Astrocyte of the cerebellum (primary cell): ENCODE measurements around the gene MAP2K4.
A peak's percentile ranks its signal among the peaks of the same experiment; 100 is the strongest.

ENCODE experiments used
- DNase-seq: peaks from one replicate; pipeline ENCODE4 v3.0.0-alpha.2; 2011; ENCODE audit warnings: low read depth
- H3K4me3 ChIP-seq: 2 replicates; pipeline ENCODE4 v1.5.1; 2011; ENCODE audit warnings: mild to moderate bottlenecking, low read depth, low read length, moderate library complexity
- in situ Hi-C: cut with HindIII; loops from 2 replicates; pipeline ENCODE4 v1.10.0; 2017; ENCODE audit warnings: low sequenced_read_pairs
- TF ChIP-seq, protein P1 (sequence below): IDR thresholded peaks from 2 replicates; pipeline ENCODE4 v1.5.1; 2012; ENCODE audit warnings: low read length, low read depth, moderate library complexity, mild to moderate bottlenecking; ENCODE audit errors: missing control alignments

MAP2K4 gene

DNA sequence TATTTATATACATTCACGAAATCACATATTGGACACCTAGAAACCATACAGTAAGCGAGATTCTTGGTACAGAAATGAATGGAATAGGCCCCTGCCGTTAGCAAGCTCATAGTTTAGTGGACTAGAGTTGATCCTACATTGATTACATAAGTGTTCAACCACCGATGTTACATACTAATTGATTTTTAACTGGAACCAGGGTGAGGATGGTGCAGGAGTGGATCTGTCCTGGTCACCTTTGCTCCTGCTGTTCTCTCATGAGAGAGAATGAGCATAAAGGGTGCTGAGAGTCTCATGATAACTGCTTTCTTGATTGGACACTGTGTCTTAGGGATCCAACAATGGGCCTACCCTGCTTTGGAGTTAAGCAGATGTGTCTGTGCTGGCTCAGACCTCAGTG lies 13.9 kb downstream of the MAP2K4 start:
- no peak overlapping the region for H3K4me3 ChIP-seq
- in situ Hi-C loops: no loop called here
- DNase-seq: no peak
- TF ChIP-seq, protein P1, sequence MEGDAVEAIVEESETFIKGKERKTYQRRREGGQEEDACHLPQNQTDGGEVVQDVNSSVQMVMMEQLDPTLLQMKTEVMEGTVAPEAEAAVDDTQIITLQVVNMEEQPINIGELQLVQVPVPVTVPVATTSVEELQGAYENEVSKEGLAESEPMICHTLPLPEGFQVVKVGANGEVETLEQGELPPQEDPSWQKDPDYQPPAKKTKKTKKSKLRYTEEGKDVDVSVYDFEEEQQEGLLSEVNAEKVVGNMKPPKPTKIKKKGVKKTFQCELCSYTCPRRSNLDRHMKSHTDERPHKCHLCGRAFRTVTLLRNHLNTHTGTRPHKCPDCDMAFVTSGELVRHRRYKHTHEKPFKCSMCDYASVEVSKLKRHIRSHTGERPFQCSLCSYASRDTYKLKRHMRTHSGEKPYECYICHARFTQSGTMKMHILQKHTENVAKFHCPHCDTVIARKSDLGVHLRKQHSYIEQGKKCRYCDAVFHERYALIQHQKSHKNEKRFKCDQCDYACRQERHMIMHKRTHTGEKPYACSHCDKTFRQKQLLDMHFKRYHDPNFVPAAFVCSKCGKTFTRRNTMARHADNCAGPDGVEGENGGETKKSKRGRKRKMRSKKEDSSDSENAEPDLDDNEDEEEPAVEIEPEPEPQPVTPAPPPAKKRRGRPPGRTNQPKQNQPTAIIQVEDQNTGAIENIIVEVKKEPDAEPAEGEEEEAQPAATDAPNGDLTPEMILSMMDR: no peak

DNA sequence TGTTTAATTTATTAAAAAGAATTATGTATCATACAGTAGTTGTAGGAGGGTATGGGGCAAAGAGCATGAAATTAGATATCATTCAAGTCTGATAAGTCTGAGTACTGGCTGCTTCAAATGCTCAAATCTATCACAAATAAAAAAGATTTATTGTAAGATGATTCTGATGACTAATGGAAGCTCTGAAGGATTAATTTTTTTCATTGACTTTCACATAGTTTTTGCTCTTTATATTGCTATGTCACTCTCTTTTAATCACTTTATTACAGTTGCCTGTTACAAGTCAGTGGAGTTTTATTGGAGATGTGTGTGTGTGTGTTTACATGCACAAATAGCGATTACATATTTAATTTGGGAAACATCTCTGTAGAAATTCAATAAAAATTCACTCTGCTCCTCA lies 15.0 kb downstream of the MAP2K4 start:
- TF ChIP-seq, protein P1: no peak
- in situ Hi-C loops: no loop called here
- no peak overlapping the region for H3K4me3 ChIP-seq
- DNase-seq: no peak

DNA sequence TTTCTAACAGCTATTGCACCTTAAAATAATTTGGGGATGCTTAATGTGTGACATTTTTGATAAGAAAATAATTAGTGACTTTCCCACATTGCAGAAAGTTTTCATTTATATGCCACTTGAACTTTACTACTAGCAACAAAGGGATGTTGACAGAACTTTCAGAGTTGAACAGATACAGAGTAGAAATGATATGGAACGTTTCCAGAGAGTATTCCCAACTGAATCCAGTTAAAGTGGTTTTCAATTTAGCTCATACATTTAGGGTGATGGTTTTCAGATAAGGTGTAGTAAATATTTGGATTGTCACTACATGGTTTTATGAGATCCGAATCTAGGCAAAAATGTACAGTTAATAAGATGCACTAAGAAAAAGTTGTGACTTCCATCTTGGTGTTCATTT lies 17.3 kb downstream of the MAP2K4 start:
- H3K4me3 ChIP-seq: no peak overlapping the region
- in situ Hi-C loops: no loop called here
- no peak for DNase-seq
- TF ChIP-seq, protein P1: no peak

DNA sequence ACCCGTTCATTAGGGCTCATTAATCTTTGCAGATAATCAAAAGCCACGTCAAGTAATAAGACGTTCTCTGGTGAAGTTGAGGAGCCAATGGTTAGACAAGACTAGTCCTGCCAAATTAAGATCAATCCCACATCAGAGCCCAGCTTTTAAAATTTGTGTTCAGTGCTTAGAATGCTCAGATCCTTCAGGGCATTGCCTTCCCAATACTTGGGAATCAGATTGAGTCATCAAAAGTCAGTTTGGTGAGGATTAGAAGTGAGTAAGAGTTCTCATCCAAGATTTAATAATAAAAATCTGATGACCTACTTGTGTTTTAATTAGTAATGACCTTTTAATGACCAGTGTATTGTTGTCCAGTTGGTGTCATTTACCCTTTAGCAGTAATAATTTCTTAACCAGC lies 19.8 kb downstream of the MAP2K4 start:
- H3K4me3 ChIP-seq: no peak overlapping the region
- TF ChIP-seq, protein P1: no peak
- in situ Hi-C loops: no loop called here

DNA sequence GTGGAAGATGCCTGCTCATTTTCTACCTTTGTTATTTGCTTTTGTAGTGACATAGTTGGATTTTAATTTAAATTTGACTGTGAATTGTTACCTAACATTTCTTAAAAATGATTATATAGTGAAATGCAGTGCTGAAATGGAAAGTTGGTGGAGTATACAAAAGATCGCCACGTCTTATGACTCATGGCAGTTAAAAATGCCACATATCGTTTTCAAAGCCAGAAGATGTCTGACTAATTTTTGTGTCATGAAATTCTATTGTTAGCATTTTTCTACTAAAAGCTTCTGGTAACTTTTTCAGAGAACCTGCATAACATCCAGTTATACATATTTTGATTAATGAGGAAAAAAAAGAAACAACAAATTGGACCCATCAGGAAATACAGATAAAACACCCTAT lies 20.6 kb downstream of the MAP2K4 start:
- no peak overlapping the region for H3K4me3 ChIP-seq
- in situ Hi-C loops: no loop called here
- DNase-seq: peak; percentile 64
- TF ChIP-seq, protein P1: no peak

More for the DNA sequence above, 19.8 kb downstream of the MAP2K4 start:
- DNase-seq: no peak

DNA sequence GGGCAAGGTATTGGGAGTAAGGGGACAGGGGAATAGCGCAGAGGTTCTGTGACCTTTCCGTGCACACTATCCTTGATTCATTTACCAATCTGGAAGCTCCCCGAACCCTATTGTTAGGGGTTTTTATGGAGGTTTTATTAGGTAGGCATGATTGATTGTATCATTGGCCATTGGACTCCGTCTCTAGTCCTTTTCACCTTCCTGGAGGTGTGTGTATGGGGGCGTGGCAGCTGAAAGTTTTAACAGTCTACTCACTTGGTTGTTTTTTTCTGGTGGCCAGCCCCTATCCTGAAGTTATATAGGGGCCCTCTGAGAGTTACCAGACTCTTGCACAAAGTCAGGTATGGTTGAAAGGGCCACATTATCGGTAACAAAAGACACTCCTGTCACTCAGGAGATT lies 23.0 kb downstream of the MAP2K4 start:
- H3K4me3 ChIP-seq: no peak overlapping the region
- no peak for DNase-seq
- TF ChIP-seq, protein P1: no peak
- in situ Hi-C loops: no loop called here

DNA sequence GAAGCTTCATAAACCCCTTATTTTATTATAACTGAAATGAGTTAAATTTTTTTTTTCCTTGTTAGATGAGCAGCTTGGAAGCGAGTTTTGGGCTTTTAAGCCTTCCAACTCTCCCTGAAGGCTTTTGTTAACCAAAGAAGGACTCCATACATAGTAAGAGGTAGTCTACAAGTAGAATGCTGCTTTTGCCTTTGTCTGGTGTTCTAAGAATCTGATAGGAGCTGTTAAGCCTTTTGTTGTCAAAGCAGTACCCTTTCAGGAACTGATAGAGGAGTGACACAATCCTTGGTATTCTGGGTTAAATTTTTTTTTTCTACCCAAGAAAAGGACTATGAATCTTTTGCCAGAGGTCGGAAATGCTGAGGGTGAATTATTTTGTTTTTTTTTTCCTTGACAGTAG lies 26.1 kb downstream of the MAP2K4 start:
- TF ChIP-seq, protein P1: no peak
- H3K4me3 ChIP-seq: no peak overlapping the region
- in situ Hi-C loops: no loop called here
- no peak for DNase-seq
